Spinal cord (tissue), 10 donors: ENCODE measurements around the gene LRRTM2. TPM values are rescaled to one million over a fixed set of nuclear protein-coding genes. Genes with fewer than 3 reads are reported as not detected.

Experiments
- DNase-seq, 6 donors: peaks; one replicate each; pipeline versions ENCODE4 v3.0.0 to v3.0.0-alpha.2; 2013 to 2015; ENCODE audit warnings: low spot score in 6 of 6, low read depth in 4 of 6
- H3K27ac ChIP-seq: one replicate; pipeline ENCODE4 v1.5.1; 2013; ENCODE audit warnings: low read depth, low read length, control low read depth
- H3K27me3 ChIP-seq: one replicate; pipeline ENCODE4 v1.6.1; 2013; ENCODE audit warnings: low read length; ENCODE audit not compliant: control insufficient read depth, insufficient read depth
- H3K36me3 ChIP-seq: one replicate; pipeline ENCODE4 v1.6.1; 2013; ENCODE audit warnings: low read length; ENCODE audit not compliant: control insufficient read depth, insufficient read depth
- H3K4me1 ChIP-seq: one replicate; pipeline ENCODE4 v1.6.1; 2013; ENCODE audit warnings: low read length; ENCODE audit not compliant: control insufficient read depth, insufficient read depth
- H3K4me3 ChIP-seq: one replicate; pipeline ENCODE4 v1.5.1; 2013; ENCODE audit warnings: low read depth, low read length, control low read depth
- H3K9me3 ChIP-seq: one replicate; pipeline ENCODE4 v1.6.1; 2013; ENCODE audit warnings: low read length; ENCODE audit not compliant: control insufficient read depth, insufficient read depth
- WGBS: methylation state at CpG from one replicate; pipeline ENCODE4 v1.1.5; 2013; ENCODE audit warnings: missing lambda C conversion rate; ENCODE audit not compliant: insufficient coverage; 5-methylcytosine and 5-hydroxymethylcytosine counted together
- polyA plus RNA-seq, 2 donors: library from polyadenylated mRNA; unstranded; fragments of 120-200 nt; gene quantifications; one replicate each; pipeline ENCODE4 v1.2.1, GENCODE V29; 2013; ENCODE audit not compliant: insufficient read length in 2 of 2
- total RNA-seq, 2 donors: library from RNA; depleted of rRNA in 1 of 2; stranded (reverse); fragments of 120-200 nt in 1 of 2; fragments of >200 nt in 1 of 2; gene quantifications; one replicate each; pipeline versions ENCODE4 v1.2.3 to v1.2.4, GENCODE V29; 2013 to 2014
- donor health status: healthy.

The LRRTM2 gene
- total and polyA plus RNA-seq, 4 donors, result 16.8 to 50.4 (median 25.8) TPM

GRCh38 chr5:138910546-138911185, 35.5 kb upstream of the LRRTM2 start:
- no peak for DNase-seq
- WGBS, result 92% methylated on average over 3 of the region's 7 CpGs
- Histone ChIP-seq H3K27me3 (no peaks in the 10 kb centered on the region), H3K36me3 (peaks cover 4% of the 10 kb centered on the region), H3K4me3 (no peak overlapping the region), H3K4me1 (no peaks in the 10 kb centered on the region), H3K9me3 (no peaks in the 10 kb centered on the region), H3K27ac (no peak overlapping the region)

GRCh38 chr5:138909734-138910133, 34.6 kb upstream of the LRRTM2 start:
- DNase-seq, result no peak
- H3K36me3 ChIP-seq, result peaks cover 9% of the 10 kb centered on the region
- no peak overlapping the region for H3K4me3 ChIP-seq
- H3K4me1 ChIP-seq, result no peaks in the 10 kb centered on the region
- no peak overlapping the region for H3K27ac ChIP-seq
- H3K27me3 ChIP-seq, result no peaks in the 10 kb centered on the region
- WGBS, result 100% methylated on average over 2 of the region's 2 CpGs
- H3K9me3 ChIP-seq, result no peaks in the 10 kb centered on the region

GRCh38 chr5:138905541-138905940, 30.4 kb upstream of the LRRTM2 start:
- peaks cover 14% of the 10 kb centered on the region for H3K36me3 ChIP-seq
- no peaks in the 10 kb centered on the region for H3K9me3 ChIP-seq
- H3K27ac ChIP-seq, result no peak overlapping the region
- no peak overlapping the region for H3K4me3 ChIP-seq
- no peaks in the 10 kb centered on the region for H3K27me3 ChIP-seq
- DNase-seq, result no peak
- peaks cover 4% of the 10 kb centered on the region for H3K4me1 ChIP-seq
- 89% methylated on average over 1 of the region's 1 CpG for WGBS

- Histone ChIP-seq H3K4me1 (peaks cover 4% of the 10 kb centered on the region), H3K4me3 (no peak overlapping the region), H3K9me3 (no peaks in the 10 kb centered on the region), H3K27me3 (no peaks in the 10 kb centered on the region), H3K36me3 (peaks cover 14% of the 10 kb centered on the region), H3K27ac (no peak overlapping the region)
- 92% methylated on average over 4 of the region's 10 CpGs for WGBS
- no peak for DNase-seq
Observed at GRCh38 chr5:138903130-138903775, 28.1 kb upstream of the LRRTM2 start.

- no peak for DNase-seq
- Histone ChIP-seq H3K27ac (no peak overlapping the region), H3K9me3 (no peaks in the 10 kb centered on the region), H3K27me3 (no peaks in the 10 kb centered on the region), H3K36me3 (peaks cover 14% of the 10 kb centered on the region), H3K4me3 (no peak overlapping the region), H3K4me1 (peaks cover 4% of the 10 kb centered on the region)
- 100% methylated on average over 1 of the region's 2 CpGs for WGBS
Observed at GRCh38 chr5:138901716-138902115, 26.6 kb upstream of the LRRTM2 start.

GRCh38 chr5:138900281-138900965, 25.3 kb upstream of the LRRTM2 start:
- peaks cover 14% of the 10 kb centered on the region for H3K36me3 ChIP-seq
- no peak for DNase-seq
- H3K9me3 ChIP-seq, result no peaks in the 10 kb centered on the region
- H3K4me3 ChIP-seq, result no peak overlapping the region
- H3K27ac ChIP-seq, result no peak overlapping the region
- WGBS, result 100% methylated on average over 1 of the region's 6 CpGs
- H3K27me3 ChIP-seq, result no peaks in the 10 kb centered on the region
- H3K4me1 ChIP-seq, result peaks cover 4% of the 10 kb centered on the region

GRCh38 chr5:138898742-138899141, 23.6 kb upstream of the LRRTM2 start:
- H3K4me3 ChIP-seq, result no peak overlapping the region
- no peaks in the 10 kb centered on the region for H3K27me3 ChIP-seq
- no peaks in the 10 kb centered on the region for H3K9me3 ChIP-seq
- H3K27ac ChIP-seq, result no peak overlapping the region
- DNase-seq, result no peak
- H3K36me3 ChIP-seq, result peaks cover 6% of the 10 kb centered on the region
- peaks cover 4% of the 10 kb centered on the region for H3K4me1 ChIP-seq
- no CpG with 5 or more reads among the region's 2 CpGs for WGBS

- H3K9me3 ChIP-seq, result no peaks in the 10 kb centered on the region
- no CpG with 5 or more reads among the region's 1 CpG for WGBS
- peaks cover 6% of the 10 kb centered on the region for H3K36me3 ChIP-seq
- no peaks in the 10 kb centered on the region for H3K27me3 ChIP-seq
- no peak overlapping the region for H3K4me3 ChIP-seq
- H3K27ac ChIP-seq, result no peak overlapping the region
- DNase-seq, result no peak
- peaks cover 4% of the 10 kb centered on the region for H3K4me1 ChIP-seq
Observed at GRCh38 chr5:138898299-138898698, 23.2 kb upstream of the LRRTM2 start.

- Histone ChIP-seq H3K36me3 (peaks cover under 1% of the 10 kb centered on the region), H3K4me1 (no peaks in the 10 kb centered on the region), H3K9me3 (no peaks in the 10 kb centered on the region), H3K4me3 (no peak overlapping the region), H3K27me3 (no peaks in the 10 kb centered on the region), H3K27ac (no peak overlapping the region)
- no peak for DNase-seq
- WGBS, result no CpG with 5 or more reads among the region's 1 CpG
Observed at GRCh38 chr5:138895918-138896317, 20.8 kb upstream of the LRRTM2 start.

GRCh38 chr5:138890644-138891043, 15.5 kb upstream of the LRRTM2 start:
- H3K4me1 ChIP-seq, result no peaks in the 10 kb centered on the region
- no peaks in the 10 kb centered on the region for H3K27me3 ChIP-seq
- H3K36me3 ChIP-seq, result peaks cover 5% of the 10 kb centered on the region
- no peak overlapping the region for H3K27ac ChIP-seq
- no peak for DNase-seq
- H3K9me3 ChIP-seq, result no peaks in the 10 kb centered on the region
- H3K4me3 ChIP-seq, result no peak overlapping the region
